ENCODE data around the gene POLR1B.
"Not testable (repeated sequence)": the region's sequence is repeated elsewhere in the genome, so short reads cannot be mapped to it uniquely, and the experiment has no call there.

Gene POLR1B

GRCh38 chr2:112542984-112543661, 858 bp downstream of the POLR1B start:
- no peak for DNase-seq

GRCh38 chr2:112547333-112547732, 5.1 kb downstream of the POLR1B start:
- no peak for DNase-seq

GRCh38 chr2:112548980-112549379, 6.7 kb downstream of the POLR1B start:
- no peak for DNase-seq

- DNase-seq, result no peak
Measured at GRCh38 chr2:112566104-112566503, 23.8 kb downstream of the POLR1B start.

- DNase-seq, result not testable (repeated sequence)
Measured at GRCh38 chr2:112566508-112566907, 24.2 kb downstream of the POLR1B start.

GRCh38 chr2:112572005-112572404, 29.7 kb downstream of the POLR1B start:
- DNase-seq, result no peak

GRCh38 chr2:112577756-112578155, 35.5 kb downstream of the POLR1B start:
- DNase-seq, result no peak

- DNase-seq, result no peak
Measured at GRCh38 chr2:112579241-112579640, 37.0 kb downstream of the POLR1B start.

- DNase-seq, result no peak
Measured at GRCh38 chr2:112580084-112580483, 37.8 kb downstream of the POLR1B start.

- peak; percentile 54 for DNase-seq
Measured at GRCh38 chr2:112582314-112582746, 40.1 kb downstream of the POLR1B start.

GRCh38 chr2:112583497-112584133, 41.4 kb downstream of the POLR1B start:
- no peak for DNase-seq

GRCh38 chr2:112584134-112584890, 42.0 kb downstream of the POLR1B start, which contains the start of gene CHCHD5:
TSS of gene CHCHD5 (plus strand) at chr2:112584609. CDS start at chr2:112584648, 39 bp downstream.
- peak; percentile 95 for DNase-seq

GRCh38 chr2:112584891-112585250, 42.6 kb downstream of the POLR1B start:
- no peak for DNase-seq

GRCh38 chr2:112585400-112585799, 43.1 kb downstream of the POLR1B start:
- DNase-seq, result no peak

- DNase-seq, result no peak
Measured at GRCh38 chr2:112585873-112586464, 43.7 kb downstream of the POLR1B start.

GRCh38 chr2:112588611-112589045, 46.4 kb downstream of the POLR1B start:
- peak; percentile 60 for DNase-seq

- no peak for DNase-seq
Measured at GRCh38 chr2:112591413-112591812, 49.1 kb downstream of the POLR1B start.

- no peak for DNase-seq
Measured at GRCh38 chr2:112593736-112594135, 51.5 kb downstream of the POLR1B start.

- no peak for DNase-seq
Measured at GRCh38 chr2:112597537-112598322, 55.5 kb downstream of the POLR1B start.

GRCh38 chr2:112600634-112601033, 58.4 kb downstream of the POLR1B start:
- DNase-seq, result no peak

GRCh38 chr2:112601754-112602153, 59.5 kb downstream of the POLR1B start:
- DNase-seq, result no peak

- no peak for DNase-seq
Measured at GRCh38 chr2:112602917-112603316, 60.7 kb downstream of the POLR1B start.

GRCh38 chr2:112603731-112604130, 61.5 kb downstream of the POLR1B start:
- no peak for DNase-seq

Measured in COR-L47 (cell line).